Activated CD4-positive, CD25-positive, alpha-beta regulatory T cell treated with anti-CD3 and anti-CD28 coated beads, Interleukin-2, amount 50 U/mL, for 24 hours (primary cell): ENCODE results near the gene PON3.

Experiments
- ATAC-seq, 2 donors: fragments of 150-1000 bp; cut with Tn5 transposase; one replicate each; pipeline ENCODE4 v1.10.0; 2021; ENCODE audit warnings: mild to moderate bottlenecking in 1 of 2, moderate library complexity in 1 of 2

Gene PON3

GRCh38 chr7:95338832-95339231 is 57.3 kb downstream of the PON3 start:
- ATAC-seq = no peak

GRCh38 chr7:95335093-95335492 is 61.1 kb downstream of the PON3 start:
- no peak for ATAC-seq

GRCh38 chr7:95334447-95334846 is 61.7 kb downstream of the PON3 start:
- ATAC-seq = no peak

GRCh38 chr7:95330961-95331337 is 65.2 kb downstream of the PON3 start:
- ATAC-seq = no peak

GRCh38 chr7:95330204-95330960 is 65.8 kb downstream of the PON3 start:
- peak in 1 of 2 donors; percentile 42 for ATAC-seq

GRCh38 chr7:95327356-95327755 is 68.8 kb downstream of the PON3 start:
- ATAC-seq = no peak

- ATAC-seq = no peak
Measured at GRCh38 chr7:95324431-95324830, 71.7 kb downstream of the PON3 start, which contains the start of gene PON1. Gene PON1, minus strand, starts transcription at chr7:95324532. Its CDS starts 57 bp downstream, at chr7:95324475.

- ATAC-seq = no peak
Measured at GRCh38 chr7:95323410-95324129, 72.6 kb downstream of the PON3 start.

GRCh38 chr7:95322854-95323253 is 73.3 kb downstream of the PON3 start:
- ATAC-seq = no peak

- no peak for ATAC-seq
Measured at GRCh38 chr7:95322396-95322795, 73.8 kb downstream of the PON3 start.

GRCh38 chr7:95321720-95322119 is 74.5 kb downstream of the PON3 start:
- no peak for ATAC-seq

- no peak for ATAC-seq
Measured at GRCh38 chr7:95320651-95321050, 75.5 kb downstream of the PON3 start.

- no peak for ATAC-seq
Measured at GRCh38 chr7:95319570-95319969, 76.6 kb downstream of the PON3 start.

GRCh38 chr7:95318501-95319100 is 77.6 kb downstream of the PON3 start:
- ATAC-seq = no peak

- no peak for ATAC-seq
Measured at GRCh38 chr7:95317966-95318365, 78.2 kb downstream of the PON3 start.

- no peak for ATAC-seq
Measured at GRCh38 chr7:95317546-95317945, 78.6 kb downstream of the PON3 start.

GRCh38 chr7:95316588-95316987 is 79.6 kb downstream of the PON3 start:
- ATAC-seq = no peak

GRCh38 chr7:95312561-95312960 is 83.6 kb downstream of the PON3 start:
- ATAC-seq = no peak

GRCh38 chr7:95311389-95311788 is 84.8 kb downstream of the PON3 start:
- no peak for ATAC-seq

GRCh38 chr7:95309951-95310350 is 86.2 kb downstream of the PON3 start:
- no peak for ATAC-seq
